Mesenchymal stem cell (in vitro differentiated cells and primary cell): ENCODE results near the gene TBPL1. TPM values are rescaled to one million over a fixed set of nuclear protein-coding genes. Genes with fewer than 3 reads are reported as not detected.

Experiments used
- DNase-seq: peaks from one replicate; pipeline ENCODE4 v3.0.0-alpha.2; 2013
- H2AFZ ChIP-seq: one replicate; pipeline ENCODE4 v1.6.1; 2013; ENCODE audit warnings: low read depth, mild to moderate bottlenecking, control low read depth, inconsistent platforms, low read length, moderate library complexity
- H2AK5ac ChIP-seq: 2 replicates; pipeline ENCODE4 v1.6.1; 2013; ENCODE audit warnings: low read length, moderate library complexity, mild to moderate bottlenecking, inconsistent platforms; ENCODE audit not compliant: severe bottlenecking
- H2BK120ac ChIP-seq: one replicate; pipeline ENCODE4 v1.6.1; 2013; ENCODE audit warnings: low read depth, mild to moderate bottlenecking, inconsistent platforms, low read length, moderate library complexity
- H2BK12ac ChIP-seq, 2 experiments: one replicate each; pipeline ENCODE4 v1.6.1; 2013; ENCODE audit warnings: inconsistent platforms in 2 of 2, low read length in 2 of 2, mild to moderate bottlenecking in 2 of 2, moderate library complexity in 2 of 2, control low read depth in 1 of 2
- H2BK15ac ChIP-seq: one replicate; pipeline ENCODE4 v1.6.1; 2013; ENCODE audit warnings: mild to moderate bottlenecking, low read depth, inconsistent platforms; ENCODE audit not compliant: poor library complexity, severe bottlenecking
- H2BK5ac ChIP-seq: 2 replicates; pipeline ENCODE4 v1.6.1; 2013; ENCODE audit warnings: low read depth, mild to moderate bottlenecking, low read length, control low read depth, inconsistent platforms; ENCODE audit not compliant: poor library complexity, severe bottlenecking
- H3K14ac ChIP-seq, 2 experiments: one replicate each; pipeline ENCODE4 v1.6.1; 2013; ENCODE audit warnings: inconsistent platforms in 2 of 2, low read length in 2 of 2, control low read depth in 1 of 2, mild to moderate bottlenecking in 1 of 2, moderate library complexity in 1 of 2
- H3K18ac ChIP-seq, 2 experiments: one replicate each; pipeline ENCODE4 v1.6.1; 2013; ENCODE audit warnings: inconsistent platforms in 2 of 2, low read length in 2 of 2, control low read depth in 1 of 2, low read depth in 1 of 2, mild to moderate bottlenecking in 1 of 2
- H3K23ac ChIP-seq, 2 experiments: one replicate each; pipeline ENCODE4 v1.6.1; 2013; ENCODE audit warnings: inconsistent platforms in 2 of 2, low read length in 2 of 2, mild to moderate bottlenecking in 2 of 2, moderate library complexity in 2 of 2, control low read depth in 1 of 2
- H3K27ac ChIP-seq: 2 replicates; pipeline ENCODE4 v1.5.1; 2013; ENCODE audit warnings: mild to moderate bottlenecking, moderate library complexity, low read length, control low read depth, inconsistent platforms; ENCODE audit not compliant: poor library complexity, severe bottlenecking
- H3K27me3 ChIP-seq, 2 experiments: 2 replicates each; pipeline versions ENCODE4 v1.6.1 to v1.7.0; 2013; ENCODE audit warnings: low read length in 2 of 2, mild to moderate bottlenecking in 2 of 2, moderate library complexity in 2 of 2, control low read depth in 1 of 2, inconsistent platforms in 1 of 2; ENCODE audit not compliant: control insufficient read depth in 1 of 2, insufficient read depth in 1 of 2
- H3K36me3 ChIP-seq, 2 experiments: 2 replicates each; pipeline versions ENCODE4 v1.6.1 to v1.7.0; 2013; ENCODE audit warnings: low read length in 2 of 2, control low read depth in 1 of 2, inconsistent platforms in 1 of 2, low read depth in 1 of 2, mild to moderate bottlenecking in 1 of 2; ENCODE audit not compliant: insufficient read depth in 2 of 2, control insufficient read depth in 1 of 2
- H3K4ac ChIP-seq, 2 experiments: one replicate each; pipeline ENCODE4 v1.6.1; 2013; ENCODE audit warnings: inconsistent platforms in 2 of 2, low read length in 2 of 2, mild to moderate bottlenecking in 2 of 2, moderate library complexity in 2 of 2, control low read depth in 1 of 2, low read depth in 1 of 2
- H3K4me1 ChIP-seq: 2 replicates; pipeline ENCODE4 v1.6.1; 2013; ENCODE audit warnings: low read depth, low read length, control low read depth; ENCODE audit not compliant: control insufficient read depth, insufficient read depth
- H3K4me2 ChIP-seq: 2 replicates; pipeline ENCODE4 v1.6.1; 2013; ENCODE audit warnings: low read length, mild to moderate bottlenecking, inconsistent platforms; ENCODE audit not compliant: poor library complexity, severe bottlenecking
- H3K4me3 ChIP-seq, 2 experiments: 2 replicates each; pipeline versions ENCODE4 v1.5.1 to v1.7.0; 2013; ENCODE audit warnings: low read length in 2 of 2, mild to moderate bottlenecking in 2 of 2, control low read depth in 1 of 2, low read depth in 1 of 2; ENCODE audit not compliant: insufficient read depth in 1 of 2
- H3K79me1 ChIP-seq: replicated peaks from 2 replicates; pipeline ENCODE4 v1.6.1; 2013; ENCODE audit warnings: mild to moderate bottlenecking, control low read depth, low read length, inconsistent platforms; ENCODE audit not compliant: poor library complexity, severe bottlenecking
- H3K9ac ChIP-seq: 2 replicates; pipeline ENCODE4 v1.7.0; 2013; ENCODE audit warnings: mild to moderate bottlenecking, low read length, moderate library complexity
- H3K9me3 ChIP-seq: 2 replicates; pipeline ENCODE4 v1.7.0; 2013; ENCODE audit warnings: mild to moderate bottlenecking, low read length; ENCODE audit not compliant: control insufficient read depth
- H4K8ac ChIP-seq: one replicate; pipeline ENCODE4 v1.6.1; 2013; ENCODE audit warnings: inconsistent platforms, mild to moderate bottlenecking, low read length, moderate library complexity
- H4K91ac ChIP-seq: one replicate; pipeline ENCODE4 v1.6.1; 2013; ENCODE audit warnings: mild to moderate bottlenecking, low read length, inconsistent platforms
- WGBS: methylation state at CpG from one replicate; pipeline ENCODE4 v1.1.7; 2013; ENCODE audit warnings: mixed read lengths; 5-methylcytosine and 5-hydroxymethylcytosine counted together
- polyA plus RNA-seq, 2 experiments: library from polyadenylated mRNA; stranded (reverse); fragments of 200-250 nt; gene quantifications; one replicate each; pipeline ENCODE4 v1.2.3, GENCODE V29; 2013

TBPL1 gene
- polyA plus RNA-seq (2013, experiment 1 of 2) = 38.8 TPM
- 40.4 TPM for polyA plus RNA-seq (2013, experiment 2 of 2)

DNA sequence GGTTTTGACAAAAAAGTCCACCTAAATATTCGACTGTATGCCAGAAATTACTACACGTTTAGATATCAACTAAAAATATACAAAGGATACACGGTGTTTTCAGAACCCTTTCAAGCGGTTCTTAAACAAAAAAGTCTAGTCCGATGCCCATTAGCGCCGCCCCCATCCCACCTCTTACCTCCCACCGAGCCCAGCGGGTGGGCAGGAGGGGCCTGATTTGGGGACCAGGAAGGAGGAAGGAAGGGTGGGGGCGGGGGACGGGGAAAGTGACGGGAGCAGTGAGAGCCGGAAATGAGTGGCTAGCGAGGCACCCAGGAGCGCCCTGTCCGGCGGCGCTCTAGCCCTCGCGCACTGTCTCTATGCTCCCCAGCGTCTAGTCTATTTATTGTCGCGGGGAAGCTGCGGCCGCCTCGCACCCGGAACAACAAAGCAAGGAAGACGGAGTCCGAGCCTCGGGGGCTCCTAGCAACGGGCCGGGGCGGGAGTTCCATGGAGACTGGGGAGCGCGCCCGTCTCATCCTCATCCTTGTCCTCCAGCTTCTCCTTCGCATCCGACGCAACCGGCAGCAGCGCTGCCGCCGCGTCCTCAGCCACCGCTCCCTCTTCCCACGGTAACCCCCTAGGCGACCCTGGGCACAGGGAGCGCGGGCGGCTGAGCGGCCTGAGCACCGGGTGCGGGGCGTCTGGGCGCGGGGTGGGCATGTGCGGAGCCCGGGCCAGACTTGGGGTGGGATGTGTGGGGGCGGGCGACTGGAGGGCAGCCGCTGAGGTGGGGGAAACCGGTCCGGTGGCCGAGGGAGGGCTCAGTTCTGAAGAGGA is at the start of gene TBPL1:
TBPL1 (plus strand) TSS at position 410 of the 819 bp plus-strand sequence. CDS start 26,902 bp downstream, outside the sequence.
- Histone ChIP-seq H3K9ac (peak within 1 kb of the TSS; percentile 92), H3K4me3 (peak within 1 kb of the TSS; percentile 93 to 100), H3K4ac (peak within 1 kb of the TSS; percentile 80 to 83), H3K14ac (peak within 1 kb of the TSS in 1 of 2 experiments; percentile 90), H2AK5ac (no peak within 1 kb of the TSS), H2BK5ac (peak within 1 kb of the TSS; percentile 79), H3K27me3 (no peaks in the 10 kb centered on the region), H3K4me1 (peaks cover 1% of the 10 kb centered on the region), H4K8ac (peak within 1 kb of the TSS; percentile 95), H3K36me3 (no peaks in the 10 kb centered on the region), H2BK12ac (peak within 1 kb of the TSS in 1 of 2 experiments; percentile 29), H3K4me2 (peak within 1 kb of the TSS; percentile 89), H2BK120ac (peak within 1 kb of the TSS; percentile 29), H3K79me1 (peaks cover 8% of the 10 kb centered on the region), H2BK15ac (peak within 1 kb of the TSS; percentile 83), H4K91ac (peak within 1 kb of the TSS; percentile 93), H3K18ac (peak within 1 kb of the TSS; percentile 93 to 96), H3K27ac (peak within 1 kb of the TSS; percentile 87), H3K9me3 (no peaks in the 10 kb centered on the region), H3K23ac (peak within 1 kb of the TSS; percentile 79 to 81), H2AFZ (peak within 1 kb of the TSS; percentile 95)
- DNase-seq = peak; percentile 96
- under 1% methylated on average over 41 of the region's 64 CpGs for WGBS

DNA sequence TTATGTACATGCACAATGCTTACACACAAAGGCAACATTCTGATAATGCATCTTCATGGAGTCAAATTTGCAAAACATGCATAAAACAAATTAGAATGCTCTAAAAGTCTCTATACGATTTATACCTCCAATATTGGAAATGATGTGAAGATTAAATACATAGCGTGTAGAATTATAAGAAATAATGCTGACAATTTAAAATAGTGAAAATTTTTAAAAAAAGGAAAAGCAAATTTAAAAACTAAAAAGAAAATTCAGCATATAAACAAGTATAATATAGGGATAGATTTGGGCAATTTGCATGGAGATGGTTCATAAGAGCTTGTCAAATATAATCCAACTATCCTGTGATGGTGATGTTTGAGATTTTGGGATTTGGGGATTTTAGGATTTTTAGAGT is 49.2 kb upstream of the TBPL1 start:
- H3K9me3 ChIP-seq = no peaks in the 10 kb centered on the region
- H3K9ac ChIP-seq = no peak overlapping the region
- peaks cover 0 to 24% of the 10 kb centered on the region in 2 experiments for H3K27me3 ChIP-seq
- no peak overlapping the region for H3K27ac ChIP-seq
- H3K18ac ChIP-seq = no peak overlapping the region
- no peak overlapping the region for H4K8ac ChIP-seq
- H2AFZ ChIP-seq = no peak overlapping the region
- H2BK5ac ChIP-seq = no peak overlapping the region
- no peaks in the 10 kb centered on the region for H3K4me1 ChIP-seq
- no peak overlapping the region for H3K4ac ChIP-seq
- no CpG with 5 or more reads among the region's 2 CpGs for WGBS
- H2BK15ac ChIP-seq = no peak overlapping the region
- H2BK120ac ChIP-seq = no peak overlapping the region
- no peak overlapping the region for H2AK5ac ChIP-seq
- H2BK12ac ChIP-seq = no peak overlapping the region
- H3K14ac ChIP-seq = no peak overlapping the region
- no peak overlapping the region for H4K91ac ChIP-seq
- no peak overlapping the region for H3K4me3 ChIP-seq
- H3K4me2 ChIP-seq = no peak overlapping the region
- H3K79me1 ChIP-seq = no peaks in the 10 kb centered on the region
- no peak overlapping the region for H3K23ac ChIP-seq
- H3K36me3 ChIP-seq = no peaks in the 10 kb centered on the region
- no peak for DNase-seq

DNA sequence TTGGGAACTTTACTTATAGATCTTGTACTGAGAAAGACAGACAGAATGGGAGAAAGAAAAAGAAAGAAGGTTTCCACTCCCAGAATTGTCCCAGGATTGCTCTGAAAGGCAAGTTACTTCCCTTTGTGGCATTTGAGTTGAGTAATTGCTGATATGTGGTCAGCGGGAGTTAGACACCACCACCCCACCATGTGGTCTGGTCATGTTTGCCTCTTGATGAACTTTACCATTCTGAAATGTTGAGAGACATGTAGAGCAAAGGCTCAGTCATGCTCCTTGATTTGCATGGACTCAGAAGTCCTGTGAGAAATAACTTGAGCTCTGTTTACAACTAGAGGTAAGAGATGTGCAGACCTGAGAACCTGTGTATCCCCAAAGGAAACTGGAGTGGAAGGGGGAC is 47.0 kb upstream of the TBPL1 start:
- Histone ChIP-seq H3K27me3 (peaks cover 0 to 15% of the 10 kb centered on the region in 2 experiments), H3K4ac (no peak overlapping the region), H2BK5ac (no peak overlapping the region), H3K36me3 (no peaks in the 10 kb centered on the region), H3K14ac (no peak overlapping the region), H3K18ac (peak overlapping the region; percentile 19 to 34), H3K9me3 (no peaks in the 10 kb centered on the region), H3K27ac (no peak overlapping the region), H3K79me1 (no peaks in the 10 kb centered on the region), H2BK15ac (no peak overlapping the region), H4K8ac (no peak overlapping the region), H3K4me2 (no peak overlapping the region), H3K23ac (no peak overlapping the region), H2BK12ac (no peak overlapping the region), H3K9ac (no peak overlapping the region), H2AK5ac (no peak overlapping the region), H3K4me3 (no peak overlapping the region), H3K4me1 (no peaks in the 10 kb centered on the region), H4K91ac (no peak overlapping the region), H2AFZ (no peak overlapping the region), H2BK120ac (no peak overlapping the region)
- 67% methylated on average over 1 of the region's 1 CpG for WGBS
- no peak for DNase-seq

DNA sequence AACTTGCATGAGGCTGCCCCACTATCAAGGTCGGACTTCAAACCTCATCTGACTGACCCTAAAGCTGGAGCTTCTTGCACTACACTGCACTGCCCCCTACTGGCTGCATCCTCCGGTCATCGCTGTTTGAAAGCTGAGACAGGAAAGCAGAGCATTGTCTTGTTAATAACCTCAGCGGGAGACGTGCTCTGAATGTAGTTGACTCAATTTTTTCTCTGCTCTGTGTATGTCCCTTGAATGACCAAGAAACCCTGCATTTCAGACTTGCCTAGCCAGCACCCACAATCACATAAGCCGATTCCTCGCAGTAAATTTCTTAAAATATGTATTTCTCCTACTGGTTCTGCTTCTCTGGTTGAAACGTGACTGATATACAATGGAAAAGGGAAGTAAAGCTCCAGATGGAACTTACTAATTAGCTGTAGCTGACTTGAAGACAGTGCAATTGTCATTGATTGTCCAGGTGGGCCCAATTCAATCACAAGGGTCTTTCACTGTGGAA is 36.3 kb upstream of the TBPL1 start:
- Histone ChIP-seq H3K18ac (no peak overlapping the region), H3K27ac (no peak overlapping the region), H3K4me1 (no peaks in the 10 kb centered on the region), H4K91ac (no peak overlapping the region), H3K36me3 (no peaks in the 10 kb centered on the region), H2BK120ac (peak overlapping the region; percentile 38), H2BK15ac (no peak overlapping the region), H3K4me3 (no peak overlapping the region), H3K14ac (no peak overlapping the region), H2BK5ac (no peak overlapping the region), H4K8ac (no peak overlapping the region), H3K79me1 (no peaks in the 10 kb centered on the region), H3K4me2 (no peak overlapping the region), H2BK12ac (peak overlapping the region in 1 of 2 experiments; percentile 45), H2AK5ac (no peak overlapping the region), H3K9me3 (peaks cover 5% of the 10 kb centered on the region), H3K4ac (no peak overlapping the region), H3K9ac (peak overlapping the region; percentile 53), H3K23ac (no peak overlapping the region), H2AFZ (no peak overlapping the region), H3K27me3 (no peaks in the 10 kb centered on the region)
- 12% methylated on average over 6 of the region's 8 CpGs for WGBS
- DNase-seq = peak; percentile 83
